GM18526 (cell line): ENCODE measurements around the gene FXYD2.

Experiments used
- POLR2A ChIP-seq: IDR thresholded peaks from 3 replicates; pipeline ENCODE4 v1.6.1; 2011; ENCODE audit not compliant: insufficient read length; ENCODE audit errors: extremely low read depth

Gene FXYD2

DNA sequence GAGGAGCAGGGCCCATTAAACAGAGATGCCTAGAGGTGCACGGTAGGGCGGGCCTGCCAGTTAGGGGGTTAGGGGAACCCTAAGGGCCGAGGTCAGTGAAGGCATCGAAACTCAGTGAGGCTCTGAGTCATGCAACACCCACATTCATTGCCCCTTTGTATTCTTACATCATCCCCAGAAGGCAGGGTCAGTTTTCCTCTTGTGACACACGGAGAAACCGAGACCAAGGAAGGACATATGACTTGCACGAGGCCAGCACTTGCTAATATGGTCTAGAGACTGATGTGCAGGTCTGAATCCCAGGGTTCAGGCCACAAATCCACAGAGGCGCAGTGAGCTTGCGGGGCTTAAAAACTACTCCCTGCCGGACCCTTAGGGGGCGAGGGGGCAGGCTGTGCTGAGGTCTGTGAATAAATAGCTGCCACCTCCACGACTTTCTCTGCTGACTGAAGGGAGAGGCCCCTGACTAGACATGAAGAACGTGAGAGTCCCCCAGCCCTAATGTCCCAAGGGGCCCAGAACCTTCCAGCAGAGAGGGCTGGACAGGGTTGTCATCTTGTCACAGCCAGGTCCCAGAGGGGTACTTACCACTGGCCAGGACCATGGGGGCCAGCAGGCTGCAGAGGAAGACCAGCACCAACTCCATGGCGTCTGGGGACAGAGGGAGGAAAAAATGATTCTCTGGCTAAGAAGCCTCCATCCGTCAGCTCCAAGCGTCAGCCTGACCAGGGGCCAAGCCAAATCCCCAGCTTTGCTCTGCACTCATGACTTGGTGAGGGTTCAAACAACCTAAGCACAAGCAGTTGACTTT is 17.8 kb upstream of the FXYD2 start:
- no peak for TF ChIP-seq POLR2A

- TF ChIP-seq POLR2A: no peak
Measured at GRCh38 chr11:117841551-117842031, 17.0 kb upstream of the FXYD2 start.

DNA sequence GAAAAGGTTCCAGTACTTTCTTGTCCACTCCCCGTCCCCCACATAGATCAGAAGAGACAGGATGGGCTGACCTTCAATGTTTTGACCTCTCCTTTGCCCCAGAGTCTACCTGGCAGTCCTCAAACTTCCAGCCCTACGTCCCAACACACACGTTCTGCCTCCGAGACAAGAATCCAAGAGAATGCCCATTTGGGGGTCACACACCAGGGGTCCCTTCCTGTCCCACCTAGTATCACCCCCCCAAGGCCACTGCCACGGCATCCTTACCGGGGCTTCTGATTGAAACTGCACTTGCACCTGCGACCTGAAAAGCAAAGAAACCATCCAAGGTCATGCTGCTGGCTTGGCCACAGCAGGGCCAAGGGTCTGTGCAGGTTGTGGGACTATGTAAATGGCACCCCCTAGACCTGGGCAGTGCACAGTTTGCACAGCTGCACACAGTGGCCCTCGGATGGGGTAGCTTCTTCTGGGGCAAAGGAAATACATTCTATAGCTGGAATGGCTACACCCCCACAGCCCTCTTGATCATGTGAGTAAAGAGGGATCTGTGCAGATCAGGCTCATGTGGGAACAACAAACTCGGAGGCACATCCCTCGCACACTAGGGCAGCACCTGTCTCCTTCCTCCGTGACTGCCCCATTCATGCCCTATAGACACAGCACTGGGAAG is 16.5 kb upstream of the FXYD2 start:
- TF ChIP-seq POLR2A: no peak

DNA sequence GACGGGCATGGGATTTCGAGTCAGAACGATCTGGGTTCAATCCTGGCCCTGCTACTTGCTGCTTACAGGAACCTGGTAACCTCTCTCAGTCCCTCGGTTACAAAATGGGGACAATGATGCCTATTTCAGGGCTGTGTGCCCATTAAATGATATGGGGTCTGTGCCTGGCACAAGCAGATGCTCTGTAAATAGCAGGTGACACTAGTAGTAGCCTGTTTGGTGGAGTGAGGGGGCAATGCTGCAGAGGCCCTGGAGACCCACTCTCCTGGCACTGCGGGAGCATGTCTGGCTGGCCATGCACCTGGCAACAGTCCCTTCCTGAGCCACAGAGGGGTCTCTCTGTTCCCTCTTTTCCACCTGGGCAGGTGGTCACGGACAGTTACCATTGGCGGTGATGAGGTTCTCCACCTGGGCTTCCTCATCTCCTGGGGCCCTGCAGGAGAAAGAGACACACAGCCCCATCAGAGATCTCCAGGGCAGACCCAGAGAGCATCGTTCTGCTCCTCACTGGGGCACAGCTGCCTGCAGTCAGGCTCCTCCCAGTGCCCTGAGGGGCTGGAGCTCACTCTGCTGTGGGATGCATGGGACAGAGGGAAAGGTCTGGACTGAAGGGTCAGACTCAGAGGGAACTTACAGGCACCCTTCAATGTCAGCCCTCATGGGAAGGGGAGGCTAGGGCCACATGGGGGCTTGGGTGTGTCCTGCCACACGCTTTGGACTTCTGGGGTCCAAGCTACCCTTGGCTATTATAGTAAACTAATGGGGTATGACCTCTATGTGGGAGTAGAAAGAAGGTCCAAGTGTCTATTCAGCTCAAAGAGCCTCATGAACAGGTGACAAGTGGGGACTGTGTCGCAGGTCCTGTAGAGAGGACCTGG is 15.6 kb upstream of the FXYD2 start:
- TF ChIP-seq POLR2A: no peak

- no peak for TF ChIP-seq POLR2A
Measured at GRCh38 chr11:117839380-117839881, 14.9 kb upstream of the FXYD2 start.

DNA sequence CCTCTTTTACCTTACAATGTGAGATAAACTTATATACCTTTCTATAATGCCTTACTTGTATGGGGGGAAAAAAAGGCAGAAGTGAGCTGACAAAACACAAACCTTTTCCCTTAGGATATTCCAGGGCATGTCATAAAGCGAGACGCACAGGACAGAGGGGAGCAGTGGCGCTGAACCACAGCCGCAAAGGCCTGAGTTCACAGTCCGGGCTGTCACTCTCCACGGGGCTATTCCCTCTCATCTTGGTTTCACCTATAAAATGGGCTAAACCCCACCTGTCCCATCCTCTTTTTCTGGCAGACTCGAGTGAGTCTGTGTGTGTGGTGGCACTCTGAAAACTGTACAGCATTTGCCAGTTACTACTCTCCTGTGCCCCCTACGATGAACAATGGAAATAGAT is 14.4 kb upstream of the FXYD2 start:
- no peak for TF ChIP-seq POLR2A

DNA sequence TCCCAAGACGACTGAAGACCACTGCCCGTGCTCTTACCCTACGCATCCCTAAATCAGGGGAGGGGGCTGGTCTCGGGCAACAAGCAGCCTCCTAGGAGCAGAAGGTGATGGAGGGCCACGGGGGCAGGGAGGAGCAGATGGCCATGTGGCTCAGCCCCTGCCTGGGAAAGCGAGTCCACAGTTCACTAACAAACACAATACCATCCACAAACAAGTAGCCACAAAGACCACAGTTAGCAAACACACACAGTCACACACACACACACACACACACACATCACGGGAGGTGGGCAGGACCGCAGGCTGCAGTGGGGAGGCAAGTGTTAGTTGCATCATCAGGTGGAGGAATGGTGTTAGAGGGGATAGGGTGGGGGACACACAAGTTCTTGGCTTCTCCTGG is 13.2 kb upstream of the FXYD2 start:
- no peak for TF ChIP-seq POLR2A

- no peak for TF ChIP-seq POLR2A
Measured at GRCh38 chr11:117837070-117837776, 12.7 kb upstream of the FXYD2 start.

DNA sequence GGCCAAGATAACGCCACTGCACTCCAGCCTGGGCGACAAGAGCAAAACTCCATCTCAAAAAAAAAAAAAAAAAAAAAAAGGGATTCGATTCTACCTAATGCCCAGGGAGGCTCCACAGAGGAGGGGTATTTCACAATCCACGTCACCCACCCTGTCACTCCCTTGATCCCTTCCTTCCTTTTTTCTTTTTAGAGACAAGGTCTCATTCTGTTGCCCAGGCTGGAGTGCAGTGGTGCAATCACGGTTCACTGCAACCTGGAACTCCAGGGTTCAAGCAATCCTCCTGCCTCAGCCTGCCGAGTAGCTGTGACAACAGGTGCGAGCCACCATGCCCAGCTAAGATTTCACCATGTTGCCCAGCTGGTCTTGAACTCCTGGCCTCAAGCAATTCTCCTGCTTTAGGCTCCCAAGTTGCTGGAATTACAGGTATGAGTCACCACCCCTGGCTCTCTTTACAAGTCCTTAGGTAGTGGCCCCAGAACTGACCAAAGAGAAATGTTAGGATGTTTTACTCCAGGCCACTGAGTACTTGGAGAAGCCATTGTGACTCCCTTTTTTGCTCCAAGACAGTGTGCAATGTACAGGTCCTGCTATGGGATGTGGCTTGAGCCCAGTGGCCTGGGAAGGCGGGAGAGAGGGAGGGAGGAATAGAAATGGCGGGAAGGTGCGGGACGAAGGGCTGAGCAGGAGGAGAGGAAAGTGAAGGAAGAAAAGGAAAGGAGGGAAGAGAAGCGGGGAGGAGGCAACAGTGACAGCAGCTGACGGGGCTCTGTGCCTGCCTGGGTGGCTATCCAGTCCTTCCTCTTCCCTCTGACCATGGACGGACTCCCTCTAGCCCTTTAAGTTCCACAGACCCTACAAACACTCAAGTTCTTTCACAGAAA is 11.8 kb upstream of the FXYD2 start:
- no peak for TF ChIP-seq POLR2A

DNA sequence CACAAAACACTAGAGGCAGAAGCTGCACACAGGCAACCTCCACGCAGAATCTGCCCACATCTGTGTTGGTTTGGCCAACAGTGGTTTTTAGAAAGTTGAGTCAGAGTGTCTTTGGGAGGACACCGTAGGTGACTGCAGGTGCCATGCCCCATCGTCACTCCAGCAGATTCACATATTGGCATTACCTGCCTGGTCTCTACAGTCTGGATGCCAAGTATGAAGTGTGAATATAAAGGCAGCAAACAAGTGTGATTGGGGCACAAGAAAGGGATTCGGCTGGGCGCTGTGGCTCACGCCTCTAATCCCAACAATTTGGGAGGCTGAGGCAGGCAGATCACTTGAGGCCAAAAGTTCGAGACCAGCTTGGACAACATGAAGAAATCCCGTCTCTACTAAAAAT is 11.0 kb upstream of the FXYD2 start:
- no peak for TF ChIP-seq POLR2A

DNA sequence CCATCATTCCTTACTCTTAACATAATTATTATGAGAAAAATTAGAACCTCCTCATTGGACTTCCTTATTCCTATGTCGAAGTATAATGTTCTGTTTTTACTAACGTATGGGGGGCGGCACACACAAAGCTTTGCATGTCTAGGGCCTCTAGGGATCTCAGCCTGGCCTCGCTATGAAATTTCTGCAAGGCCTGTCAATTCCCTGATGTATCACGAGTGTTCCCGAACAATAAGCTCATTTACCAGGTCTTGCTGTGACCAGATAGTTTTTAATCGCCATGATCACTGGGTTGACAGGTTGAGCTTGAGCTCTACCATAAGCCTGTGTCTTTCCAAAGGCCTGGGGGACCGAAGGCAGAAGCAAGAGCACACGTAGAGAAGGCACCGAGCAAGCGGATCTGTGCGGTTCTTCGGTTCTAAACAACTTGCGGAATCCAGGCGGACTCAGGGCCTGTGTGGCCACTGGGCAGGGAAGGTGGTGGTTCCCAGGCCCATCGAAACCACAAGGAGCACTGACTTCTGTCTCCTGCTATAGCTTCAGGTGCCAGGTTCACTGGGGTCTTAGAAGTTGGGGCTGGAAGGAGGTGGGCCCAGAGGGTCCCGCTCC is 10.4 kb upstream of the FXYD2 start:
- no peak for TF ChIP-seq POLR2A

DNA sequence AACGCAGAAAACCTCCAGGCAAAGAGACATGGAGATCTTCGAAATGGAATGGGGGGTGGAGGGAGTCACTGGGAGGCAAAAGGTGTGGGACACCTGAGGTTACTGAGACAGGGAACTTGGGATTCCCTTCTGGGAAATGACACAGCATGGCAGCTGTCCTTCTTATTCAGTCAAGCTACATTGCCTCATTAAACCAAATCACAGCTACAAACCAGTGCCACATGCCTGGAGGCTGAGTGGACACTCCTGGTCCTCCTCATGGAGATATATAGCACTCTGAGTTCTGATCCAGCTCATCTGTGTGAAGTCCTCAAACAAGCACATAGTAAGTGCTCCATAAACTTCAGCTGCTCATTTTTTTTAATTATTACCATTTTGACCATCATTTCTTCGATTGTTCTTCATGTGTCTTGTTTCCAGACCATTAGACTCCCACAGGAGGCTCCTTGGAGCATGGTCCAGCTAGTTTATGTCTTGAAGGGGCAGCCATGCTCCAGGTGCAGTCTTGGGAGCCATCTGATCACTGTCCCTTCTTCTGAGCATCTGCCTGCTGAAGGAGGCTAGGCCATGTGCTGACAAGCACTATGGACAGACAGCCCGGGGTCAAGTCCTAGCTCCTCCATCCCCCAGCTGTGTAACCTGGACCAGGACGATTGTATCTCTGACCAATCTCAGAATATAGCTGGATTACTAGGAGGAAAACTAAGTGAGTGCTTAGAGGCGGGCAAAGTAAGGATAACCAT is 9.7 kb upstream of the FXYD2 start:
- TF ChIP-seq POLR2A: no peak

GRCh38 chr11:117833401-117833891 is 8.9 kb upstream of the FXYD2 start:
- no peak for TF ChIP-seq POLR2A
